GM19099 (cell line): ENCODE results near the gene SMIM41.
A peak's percentile ranks its signal among the peaks of the same experiment; 100 is the strongest.

ENCODE experiments used
- POLR2A ChIP-seq: IDR thresholded peaks from 3 replicates; pipeline ENCODE4 v1.6.1; 2011; ENCODE audit warnings: low read depth; ENCODE audit not compliant: insufficient read length; ENCODE audit errors: extremely low read depth

SMIM41 gene

GRCh38 chr12:52044292-52044983, 35.1 kb upstream of the SMIM41 start:
- TF ChIP-seq POLR2A = no peak

- TF ChIP-seq POLR2A = no peak
These were observed 33.7 kb upstream of the SMIM41 start for GRCh38 chr12:52045794-52046199.

- TF ChIP-seq POLR2A = no peak
These were observed 32.6 kb upstream of the SMIM41 start for GRCh38 chr12:52046859-52047258.

GRCh38 chr12:52049286-52049685, 30.2 kb upstream of the SMIM41 start:
- no peak for TF ChIP-seq POLR2A

GRCh38 chr12:52049688-52050087, 29.8 kb upstream of the SMIM41 start:
- TF ChIP-seq POLR2A = no peak

GRCh38 chr12:52050116-52050757, 29.3 kb upstream of the SMIM41 start:
- no peak for TF ChIP-seq POLR2A

GRCh38 chr12:52050758-52051541, 28.6 kb upstream of the SMIM41 start, which contains the start of gene NR4A1:
Gene NR4A1, plus strand, starts transcription at chr12:52051442. Its CDS starts 2,887 bp downstream, at chr12:52054329.
- TF ChIP-seq POLR2A = peak; percentile 52

- TF ChIP-seq POLR2A = no peak
These were observed 26.9 kb upstream of the SMIM41 start for GRCh38 chr12:52052468-52053186.

GRCh38 chr12:52053536-52054209, 25.8 kb upstream of the SMIM41 start:
- TF ChIP-seq POLR2A = no peak

GRCh38 chr12:52054231-52054832, 25.2 kb upstream of the SMIM41 start:
- TF ChIP-seq POLR2A = no peak

GRCh38 chr12:52054833-52055730, 24.4 kb upstream of the SMIM41 start:
- TF ChIP-seq POLR2A = no peak

- no peak for TF ChIP-seq POLR2A
These were observed 23.5 kb upstream of the SMIM41 start for GRCh38 chr12:52055731-52056711.
